HG03103 (cell line): ENCODE data around the gene OR6C65.

Experiments
- ATAC-seq: cut with Tn5 transposase; IDR thresholded peaks from one replicate; pipeline ENCODE4 v1.9.1; 2021; ENCODE audit warnings: low read depth; ENCODE audit not compliant: unreplicated experiment

The OR6C65 gene

GRCh38 chr12:55445357-55445756 lies 45.0 kb downstream of the OR6C65 start:
- no peak for ATAC-seq

DNA sequence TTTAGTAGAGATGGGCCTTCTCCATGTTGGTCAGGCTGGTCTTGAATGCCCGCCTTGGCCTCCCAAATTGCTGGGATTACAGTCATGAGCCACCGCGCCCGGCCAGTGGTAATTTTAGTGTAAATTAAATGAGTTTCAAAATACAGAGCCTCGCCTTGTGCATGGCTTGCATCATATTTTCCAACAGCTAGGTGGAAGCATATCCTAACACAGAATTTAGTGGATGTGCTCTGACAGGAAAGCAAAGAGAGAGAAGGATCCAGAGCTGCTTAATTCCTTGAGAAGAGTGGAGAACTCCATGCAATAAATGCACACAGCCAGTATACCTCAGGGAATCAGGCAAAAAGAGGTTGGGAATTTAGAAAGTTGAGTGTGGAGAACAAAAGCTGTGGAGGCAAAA lies 46.0 kb downstream of the OR6C65 start:
- no peak for ATAC-seq

GRCh38 chr12:55448825-55449224 lies 48.5 kb downstream of the OR6C65 start:
- ATAC-seq: no peak
